Thyroid gland (tissue), 4 donors: ENCODE data around the gene C6orf58. TPM values are rescaled to one million over a fixed set of nuclear protein-coding genes. Genes with fewer than 3 reads are reported as not detected.
A peak's percentile ranks its signal among the peaks of the same experiment; 100 is the strongest.

ENCODE experiments used
- DNase-seq, 2 donors: peaks; one replicate each; pipeline ENCODE4 v3.0.0-alpha.2; 2019
- H3K27ac ChIP-seq, 3 donors: fragments of 200-600 bp; sonication (generic); 1 replicate in 2 of 3; 2 replicates in 1 of 3; pipeline ENCODE4 v1.5.1; 2016 to 2019; ENCODE audit warnings: mild to moderate bottlenecking in 1 of 3, moderate library complexity in 1 of 3
- H3K27me3 ChIP-seq: fragments of 200-600 bp; sonication (generic); one replicate; pipeline ENCODE4 v1.5.1; 2019
- H3K36me3 ChIP-seq, 2 donors: fragments of 200-600 bp; sonication (generic); one replicate each; pipeline ENCODE4 v1.5.1; 2016 to 2019
- H3K4me1 ChIP-seq, 2 donors: fragments of 200-600 bp; sonication (generic); one replicate each; pipeline ENCODE4 v1.5.1; 2017 to 2019
- H3K4me3 ChIP-seq, 3 donors: fragments of 200-600 bp; sonication (generic); replicated peaks in 1 of 3; 1 replicate in 2 of 3; 2 replicates in 1 of 3; pipeline ENCODE4 v1.5.1; 2016; ENCODE audit warnings: mild to moderate bottlenecking in 1 of 3
- H3K9me3 ChIP-seq: fragments of 200-600 bp; sonication (generic); one replicate; pipeline ENCODE4 v1.5.1; 2017
- CTCF ChIP-seq, 6 experiments: fragments of 200-600 bp in 3 of 6; fragments of 450-650 bp in 3 of 6; sonication (generic) in 3 of 6; IDR thresholded peaks; one replicate each; pipeline ENCODE4 v1.5.1; 2016 to 2019; ENCODE audit warnings: antibody characterized with exemption in 6 of 6, mild to moderate bottlenecking in 2 of 6, inconsistent platforms in 1 of 6, moderate library complexity in 1 of 6
- POLR2A ChIP-seq, 2 donors: fragments of 450-650 bp; IDR thresholded peaks; one replicate each; pipeline ENCODE4 v1.6.1; 2017; ENCODE audit warnings: antibody characterized with exemption in 2 of 2, mild to moderate bottlenecking in 2 of 2, moderate library complexity in 1 of 2
- WGBS, 2 donors: methylation state at CpG; one replicate each; pipeline ENCODE4 v1.1.5; 2017; 5-methylcytosine and 5-hydroxymethylcytosine counted together
- intact Hi-C: fragments of 100-400 bp; cut with DNase I; formaldehyde crosslinking; loops from one replicate; pipeline ENCODE4 v1.15.1; 2023
- total RNA-seq, 4 donors: library from RNA; depleted of rRNA; stranded (reverse); fragments of >200 nt; gene quantifications; one replicate each; pipeline ENCODE4 v1.2.3, GENCODE V29; 2016

The C6orf58 gene
- total RNA-seq, 4 donors from 2014 or later: not detected

GRCh38 chr6:127606131-127606562 is 29.2 kb downstream of the C6orf58 start:
- intact Hi-C loops: no loop called here

DNA sequence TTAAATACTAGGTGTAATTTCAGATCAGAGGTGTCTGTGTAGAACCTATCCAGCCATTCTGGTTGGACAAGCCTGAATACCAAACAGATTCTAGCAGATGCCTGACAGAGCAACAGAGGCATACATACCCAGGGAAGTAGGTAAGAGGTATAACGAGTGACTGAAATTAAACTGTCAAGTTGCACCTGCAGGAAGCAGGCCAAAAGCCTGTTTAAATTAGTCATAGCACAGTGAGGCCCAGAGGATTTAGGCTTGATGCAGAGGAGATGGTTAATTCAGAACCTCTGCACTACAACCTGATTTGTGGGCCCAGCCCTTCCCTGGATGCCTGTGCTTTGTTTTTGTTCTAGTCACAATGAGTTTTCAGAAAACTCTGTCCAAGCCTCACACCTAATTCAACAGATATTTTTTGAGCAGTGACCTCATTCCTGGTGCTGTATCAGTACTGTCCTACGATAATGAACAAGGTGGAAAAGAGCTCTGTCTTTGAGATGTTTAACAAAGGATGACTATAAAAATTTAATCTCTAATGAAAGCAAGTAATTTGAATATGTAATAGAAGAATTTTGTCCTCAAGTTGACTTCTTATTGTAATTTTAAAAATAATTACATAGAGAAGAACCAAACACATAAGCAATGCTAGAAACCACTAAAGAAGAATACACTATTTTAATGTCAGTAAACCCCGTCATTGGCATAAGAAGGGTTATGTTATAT is 31.7 kb downstream of the C6orf58 start:
- 69 to 80% methylated on average over 3 of the region's 3 CpGs for WGBS, 2 donors
- intact Hi-C loops: no loop called here
- Histone ChIP-seq H3K4me1 (no peaks in the 10 kb centered on the region), H3K27ac (no peak overlapping the region), H3K9me3 (no peaks in the 10 kb centered on the region), H3K36me3 (no peaks in the 10 kb centered on the region), H3K4me3 (no peak overlapping the region), H3K27me3 (no peaks in the 10 kb centered on the region)
- no peak for DNase-seq
- TF ChIP-seq CTCF (IDR thresholded peaks at IDR 0.05) (no peak), POLR2A (IDR thresholded peaks at IDR 0.05) (no peak)

More at GRCh38 chr6:127606131-127606562, 29.2 kb downstream of the C6orf58 start:
- peak; percentile 15 to 20 for DNase-seq
- WGBS, 2 donors: 55 to 68% methylated on average over 3 of the region's 3 CpGs
- no peak overlapping the region for H3K4me3 ChIP-seq
- H3K27ac ChIP-seq: no peak overlapping the region
- TF ChIP-seq CTCF (IDR thresholded peaks at IDR 0.05) (peak in 3 of 6 experiments; percentile 34 to 41 (median 39)), POLR2A (IDR thresholded peaks at IDR 0.05) (no peak)
- H3K36me3 ChIP-seq: no peaks in the 10 kb centered on the region
- no peaks in the 10 kb centered on the region for H3K27me3 ChIP-seq
- H3K4me1 ChIP-seq: no peaks in the 10 kb centered on the region
- no peaks in the 10 kb centered on the region for H3K9me3 ChIP-seq

- 44 to 48% methylated on average over 5 of the region's 5 CpGs for WGBS, 2 donors
- no peak for DNase-seq
- H3K9me3 ChIP-seq: no peaks in the 10 kb centered on the region
- intact Hi-C loops: no loop called here
- H3K36me3 ChIP-seq: no peaks in the 10 kb centered on the region
- no peaks in the 10 kb centered on the region for H3K4me1 ChIP-seq
- no peak overlapping the region for H3K27ac ChIP-seq
- no peaks in the 10 kb centered on the region for H3K27me3 ChIP-seq
- H3K4me3 ChIP-seq: no peak overlapping the region
- no peak for TF ChIP-seq POLR2A (IDR thresholded peaks at IDR 0.05)
- no peak for TF ChIP-seq CTCF (IDR thresholded peaks at IDR 0.05)
Observed at GRCh38 chr6:127618729-127619128, 41.8 kb downstream of the C6orf58 start.

GRCh38 chr6:127630800-127631199 is 53.8 kb downstream of the C6orf58 start:
- WGBS, 2 donors: 80 to 82% methylated on average over 1 of the region's 1 CpG
- Histone ChIP-seq H3K36me3 (no peaks in the 10 kb centered on the region), H3K4me3 (no peak overlapping the region), H3K9me3 (no peaks in the 10 kb centered on the region), H3K4me1 (no peaks in the 10 kb centered on the region), H3K27ac (no peak overlapping the region), H3K27me3 (no peaks in the 10 kb centered on the region)
- TF ChIP-seq POLR2A (IDR thresholded peaks at IDR 0.05) (no peak), CTCF (IDR thresholded peaks at IDR 0.05) (no peak)
- intact Hi-C loops: loop anchor here (10.0 kb wide), 1 partner anchor 156 kb away; no protein-coding TSS in a partner anchor
- DNase-seq: no peak

GRCh38 chr6:127634178-127634577 is 57.2 kb downstream of the C6orf58 start:
- intact Hi-C loops: loop anchor here (10.0 kb wide), 1 partner anchor 159 kb away; no protein-coding TSS in a partner anchor
- TF ChIP-seq POLR2A (IDR thresholded peaks at IDR 0.05) (no peak), CTCF (IDR thresholded peaks at IDR 0.05) (no peak)
- H3K27me3 ChIP-seq: no peaks in the 10 kb centered on the region
- no peak for DNase-seq
- H3K27ac ChIP-seq: no peak overlapping the region
- H3K4me3 ChIP-seq: no peak overlapping the region
- H3K4me1 ChIP-seq: no peaks in the 10 kb centered on the region
- H3K9me3 ChIP-seq: no peaks in the 10 kb centered on the region
- no peaks in the 10 kb centered on the region for H3K36me3 ChIP-seq
